PC-3 (cell line): ENCODE data around the gene ALG2. TPM values are rescaled to one million over a fixed set of nuclear protein-coding genes. Genes with fewer than 3 reads are reported as not detected.

ENCODE experiments used
- ATAC-seq: fragments of 200-7000 bp; cut with Tn5 transposase; 2 replicates; pipeline ENCODE4 v1.9.1; 2020; ENCODE audit warnings: mild to moderate bottlenecking, moderate library complexity
- BruUV-seq: library from RNA; stranded (reverse); fragments of 400-500 nt; replicated peaks from 2 replicates; lab custom pipeline; 2021; lab: Mats Ljungman, UMichigan
- CTCF ChIA-PET: fragments of 300-600 bp; sonication (Branson Sonifier 250); formaldehyde crosslinking; loops from one replicate; lab custom pipeline; 2022; ENCODE audit warnings: antibody characterized with exemption; lab: Charles Lee
- POLR2A ChIA-PET: fragments of 300-600 bp; sonication (Branson Sonifier 250); formaldehyde crosslinking; loops from one replicate; lab custom pipeline; 2022; ENCODE audit warnings: antibody characterized with exemption; ENCODE audit not compliant: unreplicated experiment; lab: Charles Lee
- DNase-seq: peaks from one replicate; pipeline ENCODE4 v3.0.0-alpha.2; 2015
- H2AFZ ChIP-seq: fragments of 300-600 bp; sonication (generic); 2 replicates; pipeline ENCODE4 v1.6.0; 2016; ENCODE audit warnings: antibody characterized with exemption, low read length
- H3F3A ChIP-seq: fragments of 300-600 bp; sonication (generic); one replicate; pipeline ENCODE4 v1.6.0; 2017; ENCODE audit warnings: antibody characterized with exemption, low read length, control low read depth, mild to moderate bottlenecking; ENCODE audit not compliant: unreplicated experiment
- H3K27ac ChIP-seq: fragments of 300-600 bp; sonication (generic); 2 replicates; pipeline ENCODE4 v1.5.1; 2016; ENCODE audit warnings: mild to moderate bottlenecking, low read length
- H3K27me3 ChIP-seq: fragments of 300-600 bp; sonication (generic); 2 replicates; pipeline ENCODE4 v1.6.1; 2016; ENCODE audit warnings: low read length, mixed read lengths
- H3K36me3 ChIP-seq: fragments of 300-600 bp; sonication (generic); 2 replicates; pipeline ENCODE4 v1.6.1; 2016; ENCODE audit warnings: low read depth, mixed run types, low read length, mixed read lengths
- H3K4me1 ChIP-seq: fragments of 300-600 bp; sonication (generic); 2 replicates; pipeline ENCODE4 v1.5.1; 2016; ENCODE audit warnings: low read length; ENCODE audit not compliant: insufficient read depth
- H3K4me2 ChIP-seq: fragments of 300-600 bp; sonication (generic); 2 replicates; pipeline ENCODE4 v1.6.0; 2016; ENCODE audit warnings: low read length
- H3K4me3 ChIP-seq: fragments of 300-600 bp; sonication (generic); 2 replicates; pipeline ENCODE4 v1.5.1; 2016; ENCODE audit warnings: mild to moderate bottlenecking, low read length, mixed read lengths
- H3K79me2 ChIP-seq: fragments of 300-600 bp; sonication (generic); 2 replicates; pipeline ENCODE4 v1.6.1; 2017; ENCODE audit warnings: low read length, mixed read lengths
- H3K9ac ChIP-seq: fragments of 300-600 bp; sonication (generic); 2 replicates; pipeline ENCODE4 v1.6.0; 2016; ENCODE audit warnings: mild to moderate bottlenecking, low read length
- H3K9me2 ChIP-seq: fragments of 300-600 bp; sonication (generic); replicated peaks from 2 replicates; pipeline ENCODE4 v1.6.1; 2016; ENCODE audit warnings: mixed run types, low read length, mixed read lengths
- H3K9me3 ChIP-seq: fragments of 300-600 bp; sonication (generic); 2 replicates; pipeline ENCODE4 v1.6.1; 2016; ENCODE audit warnings: low read length, mixed read lengths
- H4K20me1 ChIP-seq: fragments of 300-600 bp; sonication (generic); 2 replicates; pipeline ENCODE4 v1.6.1; 2016; ENCODE audit warnings: low read length, mixed read lengths
- EZH2 ChIP-seq: fragments of 300-600 bp; sonication (generic); IDR thresholded peaks from one replicate; pipeline ENCODE4 v1.6.1; 2017; ENCODE audit warnings: antibody characterized with exemption, mild to moderate bottlenecking, low read length; ENCODE audit not compliant: unreplicated experiment
- EZH2phosphoT487 ChIP-seq: fragments of 300-600 bp; sonication (generic); IDR thresholded peaks from 2 replicates; pipeline ENCODE4 v1.6.1; 2018; ENCODE audit warnings: mild to moderate bottlenecking, antibody characterized with exemption, low read length, borderline replicate concordance
- intact Hi-C: fragments of 100-400 bp; cut with micrococcal nuclease; formaldehyde crosslinking; loops from 2 replicates; pipeline ENCODE4 v1.9.0; 2023
- total RNA-seq: library from RNA; depleted of rRNA; stranded (reverse); fragments of >200 nt; gene quantifications from 2 replicates; pipeline ENCODE4 v1.2.3, GENCODE V29; 2014
- TF ChIP-seq, protein P1 (sequence below): fragments of 300-600 bp; sonication (generic); conservative IDR thresholded peaks from 2 replicates; pipeline ENCODE4 v1.5.1; 2017; ENCODE audit warnings: antibody characterized with exemption, low read depth, mild to moderate bottlenecking, low read length

ALG2 gene
- total RNA-seq, 1 experiment from 2014 or later, result 33.2 TPM

DNA sequence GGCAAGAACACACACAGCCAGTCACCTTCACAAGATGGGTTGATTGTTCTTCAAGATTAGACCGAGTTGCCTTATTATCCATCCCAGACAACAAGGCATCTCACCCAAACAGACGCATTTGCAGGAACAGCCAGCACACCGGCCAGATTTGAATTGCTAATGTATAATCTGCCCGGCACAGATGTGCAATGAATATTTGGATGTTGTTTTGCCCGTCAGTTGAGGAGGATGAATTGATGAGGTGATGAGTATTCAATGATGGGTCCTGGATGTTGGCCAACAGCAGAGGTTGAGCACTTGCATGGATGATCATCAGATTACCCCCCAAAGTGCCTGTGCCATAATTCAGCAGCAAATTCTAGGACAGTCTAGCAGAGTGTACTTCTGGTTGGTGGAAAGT lies 20.1 kb downstream of the ALG2 start:
- Histone ChIP-seq H4K20me1 (no peaks in the 10 kb centered on the region), H3K27me3 (no peaks in the 10 kb centered on the region), H3K4me1 (no peaks in the 10 kb centered on the region), H3K36me3 (no peaks in the 10 kb centered on the region), H3K4me2 (no peak overlapping the region), H3K4me3 (no peak overlapping the region), H3K79me2 (no peaks in the 10 kb centered on the region), H3F3A (no peaks in the 10 kb centered on the region), H2AFZ (no peak overlapping the region), H3K9ac (no peak overlapping the region), H3K9me2 (no peaks in the 10 kb centered on the region), H3K27ac (no peak overlapping the region), H3K9me3 (no peaks in the 10 kb centered on the region)
- TF ChIP-seq EZH2phosphoT487 (no peak), EZH2 (no peak)
- TF ChIP-seq, protein P1, sequence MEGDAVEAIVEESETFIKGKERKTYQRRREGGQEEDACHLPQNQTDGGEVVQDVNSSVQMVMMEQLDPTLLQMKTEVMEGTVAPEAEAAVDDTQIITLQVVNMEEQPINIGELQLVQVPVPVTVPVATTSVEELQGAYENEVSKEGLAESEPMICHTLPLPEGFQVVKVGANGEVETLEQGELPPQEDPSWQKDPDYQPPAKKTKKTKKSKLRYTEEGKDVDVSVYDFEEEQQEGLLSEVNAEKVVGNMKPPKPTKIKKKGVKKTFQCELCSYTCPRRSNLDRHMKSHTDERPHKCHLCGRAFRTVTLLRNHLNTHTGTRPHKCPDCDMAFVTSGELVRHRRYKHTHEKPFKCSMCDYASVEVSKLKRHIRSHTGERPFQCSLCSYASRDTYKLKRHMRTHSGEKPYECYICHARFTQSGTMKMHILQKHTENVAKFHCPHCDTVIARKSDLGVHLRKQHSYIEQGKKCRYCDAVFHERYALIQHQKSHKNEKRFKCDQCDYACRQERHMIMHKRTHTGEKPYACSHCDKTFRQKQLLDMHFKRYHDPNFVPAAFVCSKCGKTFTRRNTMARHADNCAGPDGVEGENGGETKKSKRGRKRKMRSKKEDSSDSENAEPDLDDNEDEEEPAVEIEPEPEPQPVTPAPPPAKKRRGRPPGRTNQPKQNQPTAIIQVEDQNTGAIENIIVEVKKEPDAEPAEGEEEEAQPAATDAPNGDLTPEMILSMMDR, result no peak
- no peak for ATAC-seq
- BruUV-seq, result no TSS peak
- intact Hi-C loops, result no loop called here
- no peak for DNase-seq
- ChIA-PET POLR2A (no interaction called here), CTCF (no interaction called here)

DNA sequence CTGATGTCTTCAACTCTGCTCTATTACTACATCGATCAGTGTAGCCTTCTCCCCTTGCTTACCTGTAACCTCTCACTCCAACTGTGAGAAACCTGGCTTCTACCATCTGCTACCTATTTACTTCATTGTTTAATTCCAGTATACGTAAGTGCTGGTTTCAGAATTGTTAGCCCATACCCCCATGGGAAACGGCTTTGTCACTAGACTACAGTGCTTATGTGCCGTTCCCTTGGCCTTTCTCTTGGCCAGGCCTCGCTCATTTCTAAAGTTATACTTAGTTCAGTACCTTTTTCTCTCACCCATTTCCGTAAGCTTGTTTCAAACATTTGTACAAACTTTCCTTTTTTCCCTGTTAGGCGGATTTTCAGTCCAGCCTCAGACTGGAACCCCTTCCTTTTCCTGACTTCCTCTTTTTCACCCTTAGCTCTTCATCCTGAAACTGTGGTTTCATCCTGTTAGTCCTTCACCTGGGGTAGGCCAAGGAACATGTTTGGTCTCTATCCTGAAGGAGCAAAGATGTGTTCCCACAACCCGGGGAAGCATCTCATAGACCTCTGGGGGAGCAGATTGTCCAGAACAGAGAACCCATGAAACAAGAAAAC lies 21.7 kb downstream of the ALG2 start:
- Histone ChIP-seq H3K27ac (no peak overlapping the region), H2AFZ (no peak overlapping the region), H3K9me3 (no peaks in the 10 kb centered on the region), H3K4me2 (no peak overlapping the region), H4K20me1 (no peaks in the 10 kb centered on the region), H3K4me1 (no peaks in the 10 kb centered on the region), H3K79me2 (no peaks in the 10 kb centered on the region), H3K9ac (no peak overlapping the region), H3K27me3 (no peaks in the 10 kb centered on the region), H3F3A (no peaks in the 10 kb centered on the region), H3K36me3 (no peaks in the 10 kb centered on the region), H3K4me3 (no peak overlapping the region), H3K9me2 (no peaks in the 10 kb centered on the region)
- no peak for TF ChIP-seq EZH2phosphoT487
- TF ChIP-seq EZH2, result no peak
- TF ChIP-seq, protein P1, result no peak
- no peak for DNase-seq
- ChIA-PET POLR2A (no interaction called here), CTCF (no interaction called here)
- ATAC-seq, result no peak
- intact Hi-C loops, result no loop called here
- no TSS peak for BruUV-seq

DNA sequence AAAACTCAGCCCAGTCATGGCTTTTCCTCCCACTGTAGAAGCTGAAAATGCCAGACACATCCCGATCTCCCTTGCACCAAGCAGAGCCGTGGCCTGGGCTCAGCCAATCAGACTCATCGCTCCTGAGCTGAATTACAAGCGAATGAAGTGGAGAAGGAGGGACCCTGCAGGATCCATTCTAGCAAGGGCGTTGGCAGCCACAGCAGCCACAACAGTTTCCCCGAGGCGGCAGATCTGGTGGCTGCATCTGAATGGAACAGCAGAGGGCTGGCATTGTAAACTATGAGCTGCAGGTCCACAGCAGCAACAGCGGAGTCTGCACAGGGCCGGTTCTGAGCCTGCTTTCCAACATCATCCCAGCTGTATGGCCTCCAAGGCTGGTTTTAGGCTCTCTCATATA lies 23.8 kb downstream of the ALG2 start:
- intact Hi-C loops, result no loop called here
- Histone ChIP-seq H3K36me3 (no peaks in the 10 kb centered on the region), H3K9me3 (no peaks in the 10 kb centered on the region), H3K4me1 (no peaks in the 10 kb centered on the region), H3K27me3 (no peaks in the 10 kb centered on the region), H3K4me3 (no peak overlapping the region), H2AFZ (no peak overlapping the region), H3K9me2 (no peaks in the 10 kb centered on the region), H4K20me1 (no peaks in the 10 kb centered on the region), H3K79me2 (no peaks in the 10 kb centered on the region), H3K4me2 (no peak overlapping the region), H3F3A (no peaks in the 10 kb centered on the region), H3K27ac (no peak overlapping the region), H3K9ac (no peak overlapping the region)
- TF ChIP-seq, protein P1, result no peak
- TF ChIP-seq EZH2phosphoT487, result no peak
- no peak for TF ChIP-seq EZH2
- ChIA-PET CTCF (interaction anchor here (0.6 kb wide), 1 partner anchor 58 kb away, joined by 3 read pairs; no protein-coding TSS in a partner anchor), POLR2A (interaction anchor here (0.6 kb wide), 1 partner anchor 222 kb away, joined by 7 read pairs; no protein-coding TSS in a partner anchor)
- BruUV-seq, result no TSS peak
- ATAC-seq, result no peak
- no peak for DNase-seq
